ENCODE data around the gene RAB7A.

DNA sequence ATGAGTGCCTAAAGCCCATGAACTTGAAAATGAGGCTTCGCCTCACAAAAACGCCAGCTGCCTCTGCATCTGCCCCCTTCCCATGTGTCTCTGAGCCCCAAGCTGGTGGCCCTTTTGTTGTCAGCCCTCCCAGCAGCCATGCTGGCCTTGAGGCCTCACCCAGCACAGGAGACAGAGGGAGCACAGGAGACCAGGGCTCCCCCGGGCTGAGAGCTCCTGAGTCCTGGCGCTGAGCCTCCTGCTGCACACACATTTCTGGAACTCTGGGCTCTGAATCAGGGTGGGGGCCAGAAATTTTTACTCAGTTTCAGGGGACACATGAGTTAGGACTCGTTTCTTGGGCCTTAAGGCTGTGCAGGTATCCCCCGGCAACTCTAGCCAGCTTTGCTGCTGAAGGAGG is 97.0 kb downstream of the RAB7A start:
- TF ChIP-seq, protein P1, sequence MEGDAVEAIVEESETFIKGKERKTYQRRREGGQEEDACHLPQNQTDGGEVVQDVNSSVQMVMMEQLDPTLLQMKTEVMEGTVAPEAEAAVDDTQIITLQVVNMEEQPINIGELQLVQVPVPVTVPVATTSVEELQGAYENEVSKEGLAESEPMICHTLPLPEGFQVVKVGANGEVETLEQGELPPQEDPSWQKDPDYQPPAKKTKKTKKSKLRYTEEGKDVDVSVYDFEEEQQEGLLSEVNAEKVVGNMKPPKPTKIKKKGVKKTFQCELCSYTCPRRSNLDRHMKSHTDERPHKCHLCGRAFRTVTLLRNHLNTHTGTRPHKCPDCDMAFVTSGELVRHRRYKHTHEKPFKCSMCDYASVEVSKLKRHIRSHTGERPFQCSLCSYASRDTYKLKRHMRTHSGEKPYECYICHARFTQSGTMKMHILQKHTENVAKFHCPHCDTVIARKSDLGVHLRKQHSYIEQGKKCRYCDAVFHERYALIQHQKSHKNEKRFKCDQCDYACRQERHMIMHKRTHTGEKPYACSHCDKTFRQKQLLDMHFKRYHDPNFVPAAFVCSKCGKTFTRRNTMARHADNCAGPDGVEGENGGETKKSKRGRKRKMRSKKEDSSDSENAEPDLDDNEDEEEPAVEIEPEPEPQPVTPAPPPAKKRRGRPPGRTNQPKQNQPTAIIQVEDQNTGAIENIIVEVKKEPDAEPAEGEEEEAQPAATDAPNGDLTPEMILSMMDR (conservative IDR thresholded peaks at IDR 0.05) = no peak
- no peak for TF ChIP-seq ZFX (IDR thresholded peaks at IDR 0.05)
